Ramos (cell line): ENCODE results near the gene SLCO2B1.

ENCODE experiments used
- in situ Hi-C: fragments of 300-500 bp; cut with MboI; formaldehyde crosslinking; loops from one replicate; pipeline ENCODE4 v1.14.3; 2022; ENCODE audit warnings: low sequenced_read_pairs; ENCODE audit not compliant: unreplicated experiment

The SLCO2B1 gene

GRCh38 chr11:75188671-75189070 is 37.8 kb downstream of the SLCO2B1 start:
- in situ Hi-C loops, result no loop called here

DNA sequence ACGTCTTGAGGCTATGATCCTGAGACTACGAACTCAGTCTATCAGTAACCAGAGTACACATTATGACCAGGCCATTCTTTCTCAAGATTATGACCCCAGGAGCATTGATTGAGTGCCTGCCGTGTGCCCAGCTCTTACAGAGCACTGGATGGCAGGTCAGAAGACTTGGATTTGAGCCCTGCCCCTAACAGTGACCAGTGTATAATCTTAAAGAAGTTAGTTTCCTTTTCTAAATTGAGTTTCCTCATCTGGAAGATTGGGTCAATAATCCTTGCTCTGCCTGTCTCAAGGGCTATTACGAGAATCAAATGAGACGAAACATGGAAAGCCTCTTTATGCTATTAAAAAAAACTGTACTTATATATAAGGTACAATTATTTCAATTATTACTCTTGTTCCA is 38.2 kb downstream of the SLCO2B1 start:
- in situ Hi-C loops, result no loop called here

GRCh38 chr11:75189911-75190310 is 39.0 kb downstream of the SLCO2B1 start:
- in situ Hi-C loops, result no loop called here

- in situ Hi-C loops, result no loop called here
Measured at GRCh38 chr11:75190652-75191329, 39.9 kb downstream of the SLCO2B1 start.

GRCh38 chr11:75191330-75191717 is 40.4 kb downstream of the SLCO2B1 start:
- in situ Hi-C loops, result no loop called here

DNA sequence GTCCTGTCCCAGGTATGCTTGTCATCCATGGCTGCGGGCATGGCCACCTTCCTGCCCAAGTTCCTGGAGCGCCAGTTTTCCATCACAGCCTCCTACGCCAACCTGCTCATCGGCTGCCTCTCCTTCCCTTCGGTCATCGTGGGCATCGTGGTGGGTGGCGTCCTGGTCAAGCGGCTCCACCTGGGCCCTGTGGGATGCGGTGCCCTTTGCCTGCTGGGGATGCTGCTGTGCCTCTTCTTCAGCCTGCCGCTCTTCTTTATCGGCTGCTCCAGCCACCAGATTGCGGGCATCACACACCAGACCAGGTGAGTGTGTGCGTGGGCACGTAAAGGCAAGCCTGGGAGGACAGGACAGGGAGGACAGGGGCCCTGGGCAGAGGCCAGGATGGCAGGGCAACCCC is 42.4 kb downstream of the SLCO2B1 start:
- in situ Hi-C loops, result no loop called here

- in situ Hi-C loops, result no loop called here
Measured at GRCh38 chr11:75193711-75194110, 42.8 kb downstream of the SLCO2B1 start.

- in situ Hi-C loops, result no loop called here
Measured at GRCh38 chr11:75194147-75194546, 43.2 kb downstream of the SLCO2B1 start.

- in situ Hi-C loops, result no loop called here
Measured at GRCh38 chr11:75195167-75195962, 44.5 kb downstream of the SLCO2B1 start.

DNA sequence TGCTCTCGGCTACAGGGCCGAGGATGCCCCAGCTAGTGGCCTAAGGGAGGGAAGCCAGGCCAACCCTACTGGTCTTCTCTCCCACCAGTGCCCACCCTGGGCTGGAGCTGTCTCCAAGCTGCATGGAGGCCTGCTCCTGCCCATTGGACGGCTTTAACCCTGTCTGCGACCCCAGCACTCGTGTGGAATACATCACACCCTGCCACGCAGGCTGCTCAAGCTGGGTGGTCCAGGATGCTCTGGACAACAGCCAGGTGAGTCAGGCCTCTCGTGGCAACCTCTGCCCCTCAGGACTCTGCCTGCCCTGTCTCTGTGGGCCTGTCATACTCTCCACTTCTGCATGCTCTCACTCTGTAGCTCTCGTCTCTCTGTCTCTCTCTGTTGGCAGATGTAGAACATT is 45.5 kb downstream of the SLCO2B1 start:
- in situ Hi-C loops, result no loop called here

DNA sequence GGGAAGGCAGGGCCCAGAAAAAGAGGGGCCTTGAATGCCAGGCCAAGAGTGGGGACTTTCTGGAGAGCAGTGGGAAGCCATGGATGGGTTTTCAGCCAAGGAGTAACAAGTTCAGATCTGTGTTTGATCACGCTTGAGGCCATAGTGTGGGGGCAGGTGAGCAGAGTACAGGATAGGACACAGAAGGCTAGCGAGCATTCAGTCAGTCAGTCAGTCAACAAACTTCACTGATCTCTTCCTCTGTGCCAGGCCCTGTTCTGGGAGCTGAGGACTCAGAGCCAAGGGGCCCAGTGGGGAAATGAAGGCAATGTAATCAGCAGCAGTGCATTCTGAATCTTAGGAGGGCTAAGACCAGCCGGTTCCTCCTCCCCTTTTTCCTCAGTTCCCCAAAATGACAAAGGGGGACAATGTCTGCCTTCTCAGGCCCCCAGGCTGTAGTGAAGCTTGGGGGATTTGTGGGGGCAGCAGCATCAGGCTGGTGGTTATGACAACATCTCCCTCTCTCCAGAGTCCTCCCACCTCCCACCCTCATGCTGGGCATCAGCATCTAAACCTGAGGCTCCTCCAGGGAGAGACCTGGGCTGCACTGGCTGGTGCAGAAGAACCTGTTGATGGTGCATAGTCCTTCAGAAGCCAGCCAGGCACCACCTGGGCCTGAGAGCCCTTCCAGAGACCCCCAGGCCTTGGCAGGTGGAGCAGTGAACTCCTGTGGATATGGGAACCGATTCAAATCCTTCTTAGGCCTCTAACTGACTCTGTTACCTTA is 46.8 kb downstream of the SLCO2B1 start:
- in situ Hi-C loops, result no loop called here

- in situ Hi-C loops, result no loop called here
Measured at GRCh38 chr11:75198278-75198973, 47.5 kb downstream of the SLCO2B1 start.

GRCh38 chr11:75199412-75199955 is 48.6 kb downstream of the SLCO2B1 start:
- in situ Hi-C loops, result no loop called here

DNA sequence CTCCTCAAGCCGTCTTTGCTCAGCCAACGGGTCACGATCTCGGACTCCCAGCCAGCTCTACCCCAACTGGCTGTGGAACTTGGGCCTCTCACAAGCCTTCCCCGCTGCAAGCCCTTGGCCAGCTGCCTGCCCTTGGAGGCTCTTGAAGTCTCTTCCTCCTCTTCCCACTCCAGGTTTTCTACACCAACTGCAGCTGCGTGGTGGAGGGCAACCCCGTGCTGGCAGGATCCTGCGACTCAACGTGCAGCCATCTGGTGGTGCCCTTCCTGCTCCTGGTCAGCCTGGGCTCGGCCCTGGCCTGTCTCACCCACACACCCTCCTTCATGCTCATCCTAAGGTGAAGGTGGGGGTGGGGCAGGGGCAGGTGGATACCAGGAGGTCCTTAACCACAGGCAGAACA is 49.1 kb downstream of the SLCO2B1 start:
- in situ Hi-C loops, result loop anchor here (5.0 kb wide), 2 partner anchors 53 to 178 kb away; no protein-coding TSS in a partner anchor

DNA sequence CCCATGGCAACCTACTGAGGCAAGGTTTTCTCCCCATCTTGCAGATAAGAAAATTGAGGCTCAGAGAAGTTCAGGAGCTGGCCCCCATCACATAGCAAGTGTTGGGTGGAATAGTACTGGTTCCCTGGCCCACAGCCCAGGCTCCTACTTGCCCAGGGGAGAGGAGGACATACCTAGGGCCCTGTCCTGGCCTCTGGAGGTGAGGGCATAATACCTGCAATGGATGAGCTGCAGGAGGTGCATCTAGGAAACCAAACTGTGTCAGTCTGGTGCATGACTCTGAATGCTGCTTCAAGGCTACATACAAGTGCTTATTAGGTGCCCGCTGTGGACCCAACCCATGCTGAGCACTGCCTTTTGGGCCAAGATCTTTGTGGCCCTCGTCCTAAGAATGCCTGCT is 49.6 kb downstream of the SLCO2B1 start:
- in situ Hi-C loops, result loop anchor here (5.0 kb wide), 2 partner anchors 53 to 178 kb away; no protein-coding TSS in a partner anchor

DNA sequence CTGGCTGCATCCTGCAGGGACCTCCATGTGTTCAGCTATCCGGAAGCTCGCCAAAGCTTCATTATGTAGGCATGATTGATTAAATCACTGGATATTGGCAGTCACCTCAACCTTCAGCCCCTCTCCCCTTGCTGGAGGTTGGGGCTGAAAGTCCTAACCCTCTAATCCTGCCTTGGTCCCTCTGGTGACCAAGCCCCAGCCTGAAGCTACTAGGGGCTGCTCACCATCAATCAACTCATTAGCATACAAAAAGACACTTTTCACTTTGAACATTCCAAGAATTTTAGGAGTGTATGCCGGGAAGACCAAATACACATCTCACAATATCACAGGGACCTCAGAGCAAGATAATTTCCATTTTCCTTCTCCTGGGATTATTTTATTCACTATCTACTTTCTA is 50.9 kb downstream of the SLCO2B1 start:
- in situ Hi-C loops, result loop anchor here (5.0 kb wide), 2 partner anchors 54 to 179 kb away; no protein-coding TSS in a partner anchor

DNA sequence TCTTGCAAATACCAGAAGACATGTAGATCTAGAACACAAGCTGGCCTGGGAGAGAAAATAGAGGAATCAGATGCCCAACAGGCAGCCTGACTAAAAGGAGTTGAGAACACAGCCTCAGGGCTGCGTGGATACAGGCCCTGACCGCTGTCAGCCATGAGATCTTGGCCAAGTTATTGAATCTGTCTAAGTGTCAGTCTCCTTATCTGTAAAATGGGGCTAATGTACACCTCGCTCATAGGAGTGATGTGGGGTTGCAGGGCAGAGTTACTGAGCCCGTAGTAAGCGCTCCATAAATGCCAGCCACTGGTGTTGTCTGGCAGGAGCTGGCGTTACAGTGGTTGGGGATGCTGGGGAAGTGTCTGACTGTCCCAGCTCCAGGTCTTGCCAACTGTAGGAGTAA is 51.3 kb downstream of the SLCO2B1 start:
- in situ Hi-C loops, result loop anchor here (5.0 kb wide), 2 partner anchors 55 to 180 kb away; no protein-coding TSS in a partner anchor

GRCh38 chr11:75203138-75203537 is 52.2 kb downstream of the SLCO2B1 start:
- in situ Hi-C loops, result loop anchor here (5.0 kb wide), 2 partner anchors 56 to 181 kb away; no protein-coding TSS in a partner anchor

GRCh38 chr11:75203641-75204011 is 52.7 kb downstream of the SLCO2B1 start:
- in situ Hi-C loops, result loop anchor here (5.0 kb wide), 2 partner anchors 56 to 181 kb away; no protein-coding TSS in a partner anchor
